Brain microvascular endothelial cell (primary cell): ENCODE results near the gene DDX27.

Experiments used
- DNase-seq: peaks from one replicate; pipeline ENCODE4 v3.0.0-alpha.2; 2020
- H3K27ac ChIP-seq: fragments of 250-450 bp; sonication (Bioruptor Pico); 2 replicates; pipeline ENCODE4 v1.5.1; 2020; ENCODE audit warnings: mild to moderate bottlenecking, moderate library complexity
- H3K27me3 ChIP-seq: fragments of 250-450 bp; sonication (Bioruptor Pico); replicated peaks from 2 replicates; pipeline ENCODE4 v1.5.1; 2020; ENCODE audit warnings: mild to moderate bottlenecking
- H3K36me3 ChIP-seq: fragments of 250-450 bp; sonication (Bioruptor Pico); replicated peaks from 2 replicates; pipeline ENCODE4 v1.5.1; 2020; ENCODE audit warnings: mild to moderate bottlenecking
- H3K4me3 ChIP-seq: 2 replicates; pipeline ENCODE4 v1.5.1; 2011; ENCODE audit warnings: low read depth, mild to moderate bottlenecking, control low read depth, low read length, moderate library complexity
- CTCF ChIP-seq: IDR thresholded peaks from 2 replicates; pipeline ENCODE4 v1.5.1; 2011; ENCODE audit warnings: low read depth, mild to moderate bottlenecking, moderate library complexity, low read length, control low read depth, inconsistent platforms; ENCODE audit errors: missing control alignments
- in situ Hi-C: cut with HindIII; loops from 2 replicates; pipeline ENCODE4 v1.10.0; 2017; ENCODE audit warnings: low sequenced_read_pairs, low pct_ligation_motif_present

Gene DDX27

GRCh38 chr20:49233226-49233625, 14.0 kb downstream of the DDX27 start:
- H3K27ac ChIP-seq: no peak overlapping the region
- DNase-seq: no peak
- H3K36me3 ChIP-seq: peaks cover 75% of the 10 kb centered on the region
- in situ Hi-C loops: no loop called here
- H3K4me3 ChIP-seq: no peak overlapping the region
- no peak for TF ChIP-seq CTCF
- H3K27me3 ChIP-seq: no peaks in the 10 kb centered on the region

GRCh38 chr20:49234831-49235230, 15.6 kb downstream of the DDX27 start:
- peaks cover 77% of the 10 kb centered on the region for H3K36me3 ChIP-seq
- no peak overlapping the region for H3K27ac ChIP-seq
- no peaks in the 10 kb centered on the region for H3K27me3 ChIP-seq
- no peak for TF ChIP-seq CTCF
- DNase-seq: no peak
- in situ Hi-C loops: no loop called here
- H3K4me3 ChIP-seq: no peak overlapping the region

GRCh38 chr20:49236301-49236700, 17.1 kb downstream of the DDX27 start:
- no peaks in the 10 kb centered on the region for H3K27me3 ChIP-seq
- TF ChIP-seq CTCF: no peak
- peaks cover 71% of the 10 kb centered on the region for H3K36me3 ChIP-seq
- no peak overlapping the region for H3K27ac ChIP-seq
- in situ Hi-C loops: no loop called here
- H3K4me3 ChIP-seq: no peak overlapping the region
- no peak for DNase-seq

GRCh38 chr20:49237531-49237930, 18.3 kb downstream of the DDX27 start:
- peaks cover 72% of the 10 kb centered on the region for H3K36me3 ChIP-seq
- H3K27me3 ChIP-seq: no peaks in the 10 kb centered on the region
- H3K4me3 ChIP-seq: no peak overlapping the region
- DNase-seq: no peak
- no peak for TF ChIP-seq CTCF
- H3K27ac ChIP-seq: no peak overlapping the region
- in situ Hi-C loops: no loop called here

GRCh38 chr20:49245921-49246740, 26.9 kb downstream of the DDX27 start:
- TF ChIP-seq CTCF: peak; percentile 83
- Histone ChIP-seq H3K36me3 (peaks cover 95% of the 10 kb centered on the region), H3K4me3 (no peak overlapping the region), H3K27ac (no peak overlapping the region), H3K27me3 (no peaks in the 10 kb centered on the region)
- in situ Hi-C loops: no loop called here
- DNase-seq: peak; percentile 39
